Fibroblast of skin of back (primary cell): Measurements from ENCODE around the gene PARD3.

Experiments used
- DNase-seq: peaks from one replicate; pipeline ENCODE4 v3.0.0-alpha.2; 2013

The PARD3 gene

GRCh38 chr10:34824870-34825269 lies 9.8 kb upstream of the PARD3 start:
- no peak for DNase-seq

DNA sequence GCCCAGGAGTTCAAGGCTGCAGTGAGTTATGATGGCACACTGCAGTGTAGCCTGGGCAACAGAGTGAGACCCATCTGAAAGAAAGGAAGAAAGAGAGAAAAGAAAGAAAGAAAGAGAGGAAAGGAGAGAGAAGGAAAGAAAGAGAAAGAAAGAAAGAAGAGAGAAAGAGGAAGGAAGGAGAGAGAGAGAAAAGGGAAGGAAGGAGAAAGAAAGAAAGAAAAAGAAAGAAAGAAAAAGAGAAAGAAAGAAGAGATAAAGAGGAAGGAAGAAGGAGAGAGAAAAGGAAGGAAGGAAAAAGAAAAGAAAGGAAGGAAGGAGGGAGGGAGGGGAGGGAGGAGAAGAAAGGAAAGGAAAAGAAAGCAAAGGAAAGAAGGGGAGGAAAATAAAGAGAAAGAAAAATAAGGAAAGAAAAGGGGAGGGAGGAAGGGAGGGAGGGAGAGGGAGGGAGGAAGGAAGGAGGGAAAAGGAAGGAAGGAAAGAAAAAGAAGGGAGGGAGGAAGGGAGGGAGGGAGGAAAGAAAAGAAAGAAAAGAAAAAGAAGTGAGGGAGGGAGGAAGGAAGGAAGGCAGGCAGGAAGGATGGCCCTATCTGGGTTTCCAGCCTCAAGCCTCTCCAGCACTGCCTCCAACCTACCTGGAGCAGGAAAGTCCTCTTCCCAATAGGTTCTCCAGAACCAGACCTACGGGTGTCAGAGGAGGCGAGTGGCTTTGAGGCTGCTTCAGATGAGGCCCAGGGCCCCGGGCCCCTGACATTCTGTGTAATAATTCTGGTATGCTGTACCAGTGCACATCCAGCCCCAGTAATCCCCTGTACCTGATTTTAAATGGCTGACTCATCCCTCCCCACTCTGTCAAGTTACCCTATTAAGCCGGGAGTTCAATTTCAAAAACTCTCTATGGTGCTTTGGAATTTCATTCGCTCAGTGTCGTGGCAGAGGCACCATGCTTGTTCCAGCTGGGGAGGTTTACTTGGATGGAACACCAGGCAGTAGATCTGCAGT lies 6.8 kb upstream of the PARD3 start:
- DNase-seq, result peak; percentile 23

GRCh38 chr10:34817586-34817985 lies 2.5 kb upstream of the PARD3 start:
- DNase-seq, result no peak

GRCh38 chr10:34817054-34817453 lies 2.0 kb upstream of the PARD3 start:
- no peak for DNase-seq

DNA sequence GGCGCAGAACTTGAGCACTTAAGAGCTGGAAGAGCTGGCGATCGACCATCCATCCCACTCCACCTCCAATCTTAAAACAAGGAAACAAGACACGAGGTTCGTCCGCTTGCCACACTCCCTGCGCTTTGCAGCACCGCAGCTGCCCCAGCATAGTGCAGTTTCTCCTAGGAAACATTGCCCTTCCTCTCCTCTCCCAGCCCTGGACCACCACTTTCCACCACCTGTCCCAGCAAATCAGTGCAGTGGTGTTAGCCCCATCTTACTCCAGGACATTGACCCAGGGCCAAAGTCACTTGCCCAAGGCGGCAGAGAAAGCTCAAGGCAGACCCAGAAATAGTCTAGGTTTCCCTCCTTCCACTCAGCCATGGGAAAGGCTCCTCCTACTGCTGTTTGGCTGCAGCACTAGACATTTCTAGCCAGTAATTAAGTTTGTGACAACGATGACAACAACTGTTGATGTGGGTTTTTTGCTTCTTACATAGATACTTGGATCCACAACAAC lies 1.5 kb upstream of the PARD3 start:
- DNase-seq, result peak; percentile 16

GRCh38 chr10:34816085-34816496 lies 995 bp upstream of the PARD3 start:
- DNase-seq, result no peak

- DNase-seq, result peak; percentile 13
These were observed 247 bp downstream of the PARD3 start for GRCh38 chr10:34814913-34815184.

DNA sequence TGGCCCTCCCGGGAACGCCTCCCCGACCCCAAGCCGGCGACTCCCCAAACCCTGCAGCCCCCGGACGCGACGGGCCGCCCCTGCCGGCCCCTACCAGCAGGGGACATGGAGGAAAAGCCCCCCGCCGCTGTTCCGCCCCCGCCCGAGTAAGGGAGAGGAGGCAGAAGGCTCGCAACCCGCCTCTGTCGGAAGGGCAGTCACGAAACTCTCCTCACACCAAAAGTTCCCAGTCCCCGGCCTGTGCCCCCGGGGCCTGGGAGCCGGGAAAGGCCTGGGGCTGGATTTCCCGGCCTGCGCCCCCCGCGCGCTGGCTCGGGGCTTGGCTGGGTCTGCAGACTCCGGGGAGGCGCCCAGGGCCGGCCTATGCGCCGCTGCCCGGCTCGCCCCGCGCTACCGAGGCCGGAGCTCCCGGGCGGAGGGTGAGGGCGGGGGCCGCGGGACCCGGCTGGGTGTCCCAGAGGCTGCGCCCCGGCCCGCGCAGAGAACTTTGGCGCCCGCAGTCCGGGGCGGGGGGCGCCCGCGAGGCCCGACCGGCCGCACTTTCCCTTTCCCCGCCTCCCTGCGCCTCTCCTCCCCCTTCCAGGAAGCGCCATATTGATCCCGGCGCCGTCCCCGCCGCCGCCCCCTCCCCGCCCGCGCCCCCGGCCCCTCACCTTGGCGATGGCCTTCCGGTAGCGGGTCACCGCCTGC lies 728 bp downstream of the PARD3 start:
- DNase-seq, result peak; percentile 50

DNA sequence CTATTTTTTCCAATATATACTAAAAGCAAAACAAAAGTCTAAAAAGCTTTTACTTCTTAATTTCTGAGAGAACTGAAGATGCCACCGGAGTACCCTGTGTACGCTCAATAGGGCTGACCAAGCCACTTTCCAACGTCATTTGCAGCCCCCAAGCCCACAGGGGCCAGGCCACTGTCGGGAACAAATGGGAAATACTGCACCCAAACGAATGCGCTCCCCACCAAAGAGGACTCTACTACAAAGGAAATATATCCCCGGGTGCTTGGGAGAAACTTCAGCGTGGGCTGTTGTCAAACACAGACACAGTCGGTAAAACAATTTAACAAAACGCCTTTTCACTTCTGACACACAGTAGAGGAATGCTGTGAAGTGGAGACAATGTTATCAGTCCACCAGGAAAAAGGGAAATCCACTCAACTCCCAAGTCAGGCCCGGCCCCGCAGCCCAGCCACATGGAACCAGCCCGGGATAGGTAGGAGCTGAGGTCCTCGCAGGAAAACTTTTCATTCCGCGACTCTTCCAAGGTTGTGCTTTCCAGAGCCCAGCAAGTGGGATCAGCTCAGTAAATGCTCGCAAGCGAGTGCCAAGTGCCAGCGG lies 1.4 kb downstream of the PARD3 start:
- peak; percentile 62 for DNase-seq

DNA sequence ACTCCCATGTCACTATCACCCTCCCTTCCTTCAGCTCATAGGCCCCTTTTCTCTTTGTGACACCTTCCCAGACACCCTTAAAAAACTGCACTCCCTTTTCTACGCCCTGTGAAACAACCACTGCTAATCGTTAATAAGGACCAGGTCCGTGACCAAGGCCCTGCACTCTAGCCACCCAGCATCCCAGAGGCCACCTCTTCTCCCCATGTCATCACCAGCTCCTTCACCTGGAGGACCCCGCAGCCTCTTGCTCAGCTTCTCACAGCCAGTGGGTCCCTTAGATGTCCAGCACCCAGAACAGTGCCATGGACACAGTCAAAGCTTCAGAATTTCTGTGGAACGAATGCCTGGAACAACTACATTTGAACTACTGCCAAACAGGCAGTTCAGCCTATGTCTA lies 2.3 kb downstream of the PARD3 start:
- no peak for DNase-seq

DNA sequence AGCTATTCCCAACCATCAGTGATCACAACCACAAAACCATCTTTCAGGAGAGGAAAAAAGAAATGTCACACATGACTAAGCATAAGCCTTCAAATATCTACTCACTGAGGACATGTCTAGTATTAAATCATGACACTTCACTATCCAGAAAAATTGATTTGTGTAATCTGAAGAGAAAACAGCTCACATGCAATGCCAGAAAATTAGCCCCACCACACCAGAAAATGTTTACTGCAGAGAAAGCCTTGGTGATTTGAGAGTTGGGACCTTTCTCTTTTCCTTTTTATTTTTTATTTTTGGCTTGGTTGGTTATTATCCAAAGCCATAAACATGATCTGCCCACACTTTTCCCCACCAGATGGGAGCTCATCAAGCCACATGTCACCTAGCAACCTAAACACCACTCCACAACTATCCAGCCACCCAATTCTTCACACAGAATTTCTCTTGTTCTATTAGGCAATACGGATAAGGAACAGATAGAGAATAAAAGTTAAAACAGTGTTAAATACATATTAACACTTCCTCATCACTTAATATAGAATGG lies 3.1 kb downstream of the PARD3 start:
- DNase-seq, result no peak

DNA sequence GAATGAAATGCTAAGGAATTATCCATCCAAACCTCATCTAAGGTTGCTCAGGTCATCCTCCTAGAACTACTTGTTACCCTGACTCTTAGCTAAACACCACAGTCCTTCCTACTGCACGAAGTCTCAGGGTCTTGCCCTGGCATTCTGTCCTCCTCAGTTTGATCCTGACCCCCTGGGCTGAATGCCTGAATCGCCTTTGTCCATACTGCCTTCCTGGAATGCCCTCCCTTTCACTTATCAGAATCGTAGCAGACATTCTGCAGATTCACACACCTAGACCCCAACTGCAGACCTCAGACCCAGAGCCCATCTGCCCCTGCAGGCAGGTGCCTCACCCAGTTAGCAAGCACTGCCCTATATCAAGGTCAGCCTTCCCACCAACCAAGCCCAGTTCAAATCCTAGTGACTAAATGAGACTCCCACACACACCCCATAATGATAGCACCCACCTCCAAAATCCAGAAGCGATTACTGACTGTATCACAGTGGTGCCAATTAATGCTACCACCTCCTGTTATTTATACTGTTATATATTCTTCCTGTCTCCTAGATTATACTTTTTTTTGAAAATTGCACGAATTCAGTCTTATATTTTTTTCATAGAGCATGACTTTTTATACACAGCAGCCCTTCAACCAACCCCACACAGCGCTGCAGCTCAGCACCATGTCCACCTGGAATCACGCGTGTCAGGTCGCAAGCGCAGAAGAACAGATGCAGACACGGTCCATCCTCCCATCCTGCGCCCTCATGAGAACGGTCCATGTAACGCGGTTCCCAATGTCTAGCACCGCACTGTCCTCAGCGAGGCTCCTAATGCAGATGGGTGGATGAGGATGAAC lies 3.7 kb downstream of the PARD3 start:
- DNase-seq, result no peak

DNA sequence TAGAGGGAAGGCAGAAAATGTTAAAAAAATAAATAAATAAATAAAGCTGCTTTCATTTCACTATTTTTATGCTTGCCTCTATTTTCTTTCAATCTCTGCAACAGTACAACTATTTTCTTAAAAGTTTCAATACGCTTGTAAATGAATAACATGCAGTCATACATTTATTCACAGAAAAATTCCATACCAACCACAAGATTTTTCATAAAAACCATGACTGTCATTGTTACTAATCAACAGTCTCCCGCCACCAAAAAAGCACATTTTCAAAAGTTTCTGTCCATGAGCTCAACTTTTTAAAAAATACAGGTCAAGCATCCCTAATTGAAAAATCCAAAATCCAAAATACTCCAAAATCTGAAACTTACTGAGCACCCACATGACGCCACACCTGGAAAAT lies 5.3 kb downstream of the PARD3 start:
- DNase-seq, result peak; percentile 60

GRCh38 chr10:34808801-34809745 lies 6.0 kb downstream of the PARD3 start:
- peak; percentile 63 for DNase-seq

DNA sequence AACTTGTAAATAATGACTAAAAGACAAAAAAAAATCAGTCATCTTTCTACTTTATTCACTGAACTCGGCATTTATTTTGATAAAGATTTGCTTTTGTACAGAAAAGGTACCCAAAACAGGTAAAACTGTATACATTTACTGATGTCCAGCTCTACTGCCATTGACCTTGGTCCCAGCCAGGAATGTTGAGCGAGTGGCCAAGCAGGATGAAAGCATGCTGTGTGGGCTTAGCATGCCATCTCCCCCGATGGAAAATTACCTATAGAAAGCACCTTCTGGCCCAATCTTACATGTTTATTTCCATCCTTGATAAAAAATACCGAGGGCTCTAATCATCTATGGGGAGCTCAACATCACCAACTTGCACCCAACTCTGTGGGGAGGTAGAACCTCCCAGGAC lies 6.8 kb downstream of the PARD3 start:
- DNase-seq, result no peak

DNA sequence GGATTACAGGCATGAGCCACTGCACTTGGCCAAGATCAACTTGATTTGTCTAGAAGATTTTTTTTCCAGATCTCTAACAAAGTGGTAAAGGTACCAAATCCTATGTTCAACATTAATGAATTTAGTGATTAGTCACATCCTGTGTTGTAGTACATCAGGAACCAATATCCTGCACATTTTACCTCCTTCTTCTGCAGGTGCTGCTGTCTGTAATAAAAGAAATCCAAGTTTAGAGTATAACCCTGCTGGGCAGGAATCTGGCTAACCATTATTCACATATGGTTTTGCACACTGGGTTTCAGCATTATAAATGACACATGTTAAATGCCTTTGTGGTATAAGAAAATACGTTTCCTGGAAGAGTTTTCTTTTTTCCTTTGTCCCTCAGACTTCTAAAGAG lies 10.8 kb downstream of the PARD3 start:
- no peak for DNase-seq

GRCh38 chr10:34802692-34803091 lies 12.4 kb downstream of the PARD3 start:
- no peak for DNase-seq

DNA sequence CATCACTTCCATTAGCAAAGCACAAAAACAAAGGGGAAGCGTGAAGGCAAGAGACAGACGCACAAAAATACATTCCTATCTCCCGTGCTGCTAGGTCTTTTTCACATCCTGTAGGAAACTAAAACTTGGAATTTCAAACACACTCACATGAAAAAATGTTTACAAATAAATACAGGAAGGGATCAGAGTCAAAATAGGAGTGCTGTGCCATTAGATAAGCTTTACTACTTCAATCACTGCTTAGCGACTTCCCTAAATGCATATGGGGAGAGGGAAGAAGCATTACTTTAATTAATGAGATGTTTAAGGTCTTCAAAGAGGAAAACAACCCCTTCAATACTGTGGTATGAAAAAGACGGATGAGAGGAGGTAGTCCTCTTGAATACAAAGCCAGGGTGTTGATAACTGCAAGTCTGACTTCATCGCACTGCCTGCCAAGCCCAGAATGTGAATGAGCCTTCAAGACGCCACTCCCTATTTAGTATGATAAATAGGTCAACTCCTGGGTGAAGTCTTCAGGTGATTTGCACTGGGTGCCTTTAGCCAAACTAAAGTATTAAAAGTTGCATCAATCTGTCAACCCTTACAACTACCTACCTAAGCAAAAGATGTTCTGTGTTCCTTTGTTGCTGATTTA lies 13.9 kb downstream of the PARD3 start:
- DNase-seq, result no peak

DNA sequence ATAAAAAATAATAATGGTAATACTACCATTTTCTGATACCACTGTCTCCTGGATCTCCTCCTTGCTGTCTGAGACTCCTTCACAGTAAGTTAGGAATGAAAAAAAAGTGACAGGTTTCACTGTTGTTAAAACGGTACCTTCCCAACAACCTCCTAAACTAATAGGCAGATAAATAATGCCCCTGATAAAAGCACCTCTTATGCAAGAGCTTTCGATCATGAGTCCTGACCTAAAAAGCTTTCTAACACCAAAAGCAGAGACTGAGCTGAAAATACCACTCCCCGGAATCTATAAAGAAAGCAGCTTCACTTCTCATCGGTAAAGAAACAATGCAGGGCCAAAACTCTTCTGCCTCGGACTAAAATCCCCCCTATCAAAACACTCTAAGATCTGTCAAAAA lies 14.5 kb downstream of the PARD3 start:
- DNase-seq, result no peak

- DNase-seq, result no peak
These were observed 16.4 kb downstream of the PARD3 start for GRCh38 chr10:34798654-34799053.

DNA sequence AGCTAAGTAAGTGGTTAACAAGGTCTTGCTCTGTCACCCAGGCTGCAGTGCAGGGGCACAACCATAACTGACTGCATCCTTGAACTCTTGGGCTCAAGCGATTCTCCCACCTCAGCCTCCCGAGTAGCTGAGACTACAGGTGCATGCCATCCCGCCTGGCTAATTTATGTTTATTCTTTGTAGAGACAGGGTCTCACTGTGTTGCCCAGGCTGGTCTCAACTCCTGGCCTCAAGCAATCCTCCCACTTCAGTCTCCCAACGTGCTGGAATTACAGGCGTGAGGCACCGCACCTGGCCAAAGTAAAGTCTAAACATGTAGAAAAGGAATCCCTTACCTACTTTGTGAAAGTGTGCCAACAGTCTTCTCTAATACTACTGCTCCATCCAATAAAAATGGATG lies 17.9 kb downstream of the PARD3 start:
- no peak for DNase-seq
